ENCODE measurements around the gene C17orf113.

C17orf113 gene

GRCh38 chr17:42050393-42051012 is at the start of gene C17orf113:
C17orf113 (minus strand) TSS chr17:42050601; CDS start chr17:42043376, 7,225 bp downstream.
- peak within 1 kb of the TSS; percentile 48 for H3K4me3 ChIP-seq (ENCODE audit: low read depth, low read length)

- peak overlapping the region; percentile 8 for H3K4me3 ChIP-seq (ENCODE audit: low read depth, low read length)
Measured at GRCh38 chr17:42098730-42099399, 48.5 kb upstream of the C17orf113 start.

- H3K4me3 ChIP-seq (ENCODE audit: low read depth, low read length) = peak within 1 kb of the TSS; percentile 20
Measured at GRCh38 chr17:42097691-42098631, 47.6 kb upstream of the C17orf113 start, which contains the start of gene ZNF385C. ZNF385C (minus strand) TSS chr17:42098473; CDS start chr17:42063056, 35,417 bp downstream.

GRCh38 chr17:42096360-42097111 is 46.1 kb upstream of the C17orf113 start:
- no peak overlapping the region for H3K4me3 ChIP-seq (ENCODE audit: low read depth, low read length)

- no peak overlapping the region for H3K4me3 ChIP-seq (ENCODE audit: low read depth, low read length)
Measured at GRCh38 chr17:42094375-42095069, 44.1 kb upstream of the C17orf113 start.

GRCh38 chr17:42092939-42093338 is 42.5 kb upstream of the C17orf113 start:
- H3K4me3 ChIP-seq (ENCODE audit: low read depth, low read length) = no peak overlapping the region

- H3K4me3 ChIP-seq (ENCODE audit: low read depth, low read length) = no peak overlapping the region
Measured at GRCh38 chr17:42090964-42091790, 40.8 kb upstream of the C17orf113 start.

- H3K4me3 ChIP-seq (ENCODE audit: low read depth, low read length) = no peak overlapping the region
Measured at GRCh38 chr17:42088736-42089135, 38.3 kb upstream of the C17orf113 start.

- no peak overlapping the region for H3K4me3 ChIP-seq (ENCODE audit: low read depth, low read length)
Measured at GRCh38 chr17:42087736-42088705, 37.6 kb upstream of the C17orf113 start.

- no peak overlapping the region for H3K4me3 ChIP-seq (ENCODE audit: low read depth, low read length)
Measured at GRCh38 chr17:42087042-42087701, 36.8 kb upstream of the C17orf113 start.

- H3K4me3 ChIP-seq (ENCODE audit: low read depth, low read length) = no peak overlapping the region
Measured at GRCh38 chr17:42081516-42082129, 31.2 kb upstream of the C17orf113 start.

- H3K4me3 ChIP-seq (ENCODE audit: low read depth, low read length) = no peak overlapping the region
Measured at GRCh38 chr17:42079541-42079940, 29.1 kb upstream of the C17orf113 start.

- H3K4me3 ChIP-seq (ENCODE audit: low read depth, low read length) = no peak overlapping the region
Measured at GRCh38 chr17:42078396-42079043, 28.1 kb upstream of the C17orf113 start.

GRCh38 chr17:42077755-42078154 is 27.4 kb upstream of the C17orf113 start:
- H3K4me3 ChIP-seq (ENCODE audit: low read depth, low read length) = no peak overlapping the region

- no peak overlapping the region for H3K4me3 ChIP-seq (ENCODE audit: low read depth, low read length)
Measured at GRCh38 chr17:42076797-42077559, 26.6 kb upstream of the C17orf113 start.

- no peak overlapping the region for H3K4me3 ChIP-seq (ENCODE audit: low read depth, low read length)
Measured at GRCh38 chr17:42075789-42076188, 25.4 kb upstream of the C17orf113 start.

Data from iPS-11a (cell line).